T-helper 1 cell treated with Interleukin-12 subunit alpha and Interleukin-12 subunit beta and Interleukin-4 antibody, amounts not matched to agents 30 μg/mL and 1 μg/mL, for 36 hours (primary cell): ENCODE measurements around the gene TMEM114.

Experiments
- H3K27ac Mint-ChIP-seq: one replicate; pipeline ENCODE4 v1.8.0; 2021; ENCODE audit warnings: mild to moderate bottlenecking, mixed read lengths
- H3K27me3 Mint-ChIP-seq: one replicate; pipeline ENCODE4 v1.8.0; 2021; ENCODE audit warnings: low read depth, mixed read lengths
- H3K36me3 Mint-ChIP-seq: one replicate; pipeline ENCODE4 v1.8.0; 2021; ENCODE audit warnings: low read depth, mixed read lengths
- H3K4me1 Mint-ChIP-seq: one replicate; pipeline ENCODE4 v1.8.0; 2021; ENCODE audit warnings: low read depth, mixed read lengths
- H3K4me3 Mint-ChIP-seq: one replicate; pipeline ENCODE4 v1.8.0; 2021; ENCODE audit warnings: mild to moderate bottlenecking, moderate library complexity, mixed read lengths
- H3K9me3 Mint-ChIP-seq: one replicate; pipeline ENCODE4 v1.8.0; 2021; ENCODE audit warnings: mixed read lengths

Gene TMEM114

DNA sequence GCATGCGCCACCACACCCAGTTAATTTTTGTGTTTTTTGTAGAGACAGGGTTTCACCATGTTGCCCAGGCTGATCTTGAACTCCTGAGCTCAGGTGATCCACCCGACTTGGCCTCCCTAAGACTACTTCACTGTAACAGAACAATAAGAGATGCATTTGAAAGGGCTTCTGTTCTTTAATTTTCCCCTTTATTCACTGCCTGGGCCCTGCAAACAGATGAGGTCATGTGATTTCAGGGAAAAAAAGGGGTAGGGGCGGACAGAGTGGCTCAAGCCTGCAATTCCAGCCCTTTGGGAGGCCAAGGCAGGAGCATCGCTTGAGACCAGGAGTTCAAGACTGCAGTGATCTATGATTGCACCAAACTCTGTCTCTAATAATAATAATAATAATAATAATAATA lies 36.3 kb downstream of the TMEM114 start:
- peaks cover 1% of the 10 kb centered on the region for H3K4me1 Mint-ChIP-seq
- H3K27me3 Mint-ChIP-seq = no peaks in the 10 kb centered on the region
- H3K27ac Mint-ChIP-seq = no peak overlapping the region
- no peaks in the 10 kb centered on the region for H3K9me3 Mint-ChIP-seq
- H3K4me3 Mint-ChIP-seq = no peak overlapping the region
- H3K36me3 Mint-ChIP-seq = no peaks in the 10 kb centered on the region

DNA sequence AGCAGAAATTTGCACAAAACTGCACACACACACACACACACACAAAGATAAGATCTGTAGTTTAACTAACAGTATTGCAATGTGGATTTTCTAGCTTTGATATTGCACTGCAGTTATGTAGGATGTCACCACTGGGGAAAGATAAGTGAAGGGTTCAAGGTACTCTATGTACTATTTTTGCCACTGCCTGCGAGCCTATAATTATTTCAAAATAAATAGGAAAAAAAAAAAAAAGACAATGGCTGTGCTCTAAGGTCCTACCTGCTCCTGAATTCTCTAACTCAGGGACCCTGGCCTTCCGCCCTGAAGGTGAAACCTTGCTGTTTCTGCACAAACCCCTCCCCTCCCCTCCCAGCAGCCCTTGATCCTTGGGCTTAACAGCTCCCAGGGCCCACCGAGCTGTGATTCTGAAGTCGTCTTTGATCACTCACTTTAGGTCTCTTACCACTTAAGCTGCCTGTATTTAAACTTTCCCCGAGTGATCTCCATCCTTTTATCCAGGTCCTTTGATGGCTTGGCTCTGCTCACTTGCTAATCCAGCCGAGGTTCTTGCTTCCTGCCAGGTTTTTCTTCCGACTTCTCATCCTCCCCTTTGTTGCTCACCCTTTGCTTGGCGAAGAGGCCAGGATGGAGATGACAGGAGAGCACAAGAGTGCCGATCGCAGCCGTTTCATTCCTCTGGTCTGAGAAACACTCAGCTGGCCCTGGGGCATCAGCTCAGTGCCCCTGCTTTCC lies 37.7 kb downstream of the TMEM114 start:
- H3K4me3 Mint-ChIP-seq = no peak overlapping the region
- H3K27ac Mint-ChIP-seq = no peak overlapping the region
- H3K36me3 Mint-ChIP-seq = no peaks in the 10 kb centered on the region
- no peaks in the 10 kb centered on the region for H3K9me3 Mint-ChIP-seq
- peaks cover 1% of the 10 kb centered on the region for H3K4me1 Mint-ChIP-seq
- H3K27me3 Mint-ChIP-seq = no peaks in the 10 kb centered on the region

DNA sequence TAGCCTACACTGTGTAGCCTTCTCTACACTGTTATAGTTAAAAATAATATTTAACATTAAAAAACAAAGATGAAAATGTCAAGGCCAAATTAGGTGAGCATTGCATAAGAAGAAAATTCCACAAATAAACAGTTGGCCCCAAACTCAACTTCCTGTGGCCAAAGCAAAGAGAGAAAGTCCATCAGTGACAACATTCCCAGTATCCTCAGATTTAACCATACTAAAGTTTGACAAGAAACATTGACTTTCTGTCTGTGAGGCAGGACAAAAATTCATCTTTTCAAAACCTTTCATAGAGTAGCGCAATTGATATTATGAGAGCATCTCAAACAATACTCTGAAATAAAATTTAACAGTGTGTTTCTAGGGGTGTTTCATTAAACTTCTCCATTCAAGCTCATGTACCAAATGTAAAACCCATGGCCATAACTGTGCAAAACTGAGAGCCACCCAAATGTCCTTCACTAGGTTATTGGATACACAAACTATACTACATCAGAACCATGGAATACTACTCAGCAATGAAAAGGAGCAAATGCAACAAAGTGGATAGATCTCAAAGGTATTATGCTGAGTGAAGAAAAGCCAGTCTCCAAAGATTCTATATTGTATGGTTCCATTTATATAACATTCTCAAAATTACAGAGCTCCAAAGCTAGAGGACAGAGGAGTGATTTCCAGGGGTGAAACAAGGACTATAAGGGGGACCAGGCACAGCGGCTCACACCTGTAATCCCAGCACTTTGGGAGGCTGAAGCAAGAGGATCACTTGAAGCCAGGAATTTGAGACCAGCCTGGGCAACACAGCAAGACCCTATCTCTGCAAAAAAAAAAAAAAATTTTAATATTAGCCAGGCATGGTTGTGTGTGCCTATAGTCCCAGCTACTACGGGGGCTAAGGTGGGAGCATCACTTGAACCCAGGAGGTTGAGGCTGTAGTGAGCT lies 38.7 kb downstream of the TMEM114 start:
- no peaks in the 10 kb centered on the region for H3K9me3 Mint-ChIP-seq
- no peaks in the 10 kb centered on the region for H3K36me3 Mint-ChIP-seq
- H3K4me3 Mint-ChIP-seq = no peak overlapping the region
- H3K27me3 Mint-ChIP-seq = no peaks in the 10 kb centered on the region
- no peak overlapping the region for H3K27ac Mint-ChIP-seq
- H3K4me1 Mint-ChIP-seq = peaks cover 1% of the 10 kb centered on the region

GRCh38 chr16:8550728-8551387 lies 39.5 kb downstream of the TMEM114 start:
- Mint-ChIP-seq H3K4me3 (no peak overlapping the region), H3K27ac (no peak overlapping the region), H3K27me3 (no peaks in the 10 kb centered on the region), H3K9me3 (no peaks in the 10 kb centered on the region), H3K4me1 (peaks cover 1% of the 10 kb centered on the region), H3K36me3 (no peaks in the 10 kb centered on the region)

- H3K4me1 Mint-ChIP-seq = no peaks in the 10 kb centered on the region
- H3K9me3 Mint-ChIP-seq = no peaks in the 10 kb centered on the region
- H3K27me3 Mint-ChIP-seq = no peaks in the 10 kb centered on the region
- no peak overlapping the region for H3K4me3 Mint-ChIP-seq
- H3K36me3 Mint-ChIP-seq = no peaks in the 10 kb centered on the region
- no peak overlapping the region for H3K27ac Mint-ChIP-seq
Measured at GRCh38 chr16:8549843-8550412, 40.4 kb downstream of the TMEM114 start.

DNA sequence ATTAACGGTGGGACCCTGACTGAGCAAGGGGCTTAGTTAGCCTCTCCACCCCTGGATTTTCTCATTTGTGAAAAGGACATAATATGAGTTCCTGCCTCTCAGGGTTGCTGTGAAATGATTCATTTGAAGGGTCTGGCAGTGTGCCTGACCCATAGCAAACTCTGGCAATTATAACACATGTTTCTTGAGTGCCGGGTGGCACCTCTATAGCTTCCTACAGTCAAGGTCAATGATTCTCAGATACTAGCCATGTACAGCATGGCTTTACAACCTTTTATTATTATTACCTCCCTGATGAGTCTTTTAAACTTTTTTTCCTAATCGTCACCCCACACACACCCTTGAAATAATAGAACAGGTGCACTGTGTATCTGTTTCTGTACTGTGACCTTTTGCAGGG lies 42.1 kb downstream of the TMEM114 start:
- Mint-ChIP-seq H3K27ac (no peak overlapping the region), H3K4me3 (no peak overlapping the region), H3K36me3 (no peaks in the 10 kb centered on the region), H3K9me3 (no peaks in the 10 kb centered on the region), H3K27me3 (peaks cover 4% of the 10 kb centered on the region), H3K4me1 (no peaks in the 10 kb centered on the region)

DNA sequence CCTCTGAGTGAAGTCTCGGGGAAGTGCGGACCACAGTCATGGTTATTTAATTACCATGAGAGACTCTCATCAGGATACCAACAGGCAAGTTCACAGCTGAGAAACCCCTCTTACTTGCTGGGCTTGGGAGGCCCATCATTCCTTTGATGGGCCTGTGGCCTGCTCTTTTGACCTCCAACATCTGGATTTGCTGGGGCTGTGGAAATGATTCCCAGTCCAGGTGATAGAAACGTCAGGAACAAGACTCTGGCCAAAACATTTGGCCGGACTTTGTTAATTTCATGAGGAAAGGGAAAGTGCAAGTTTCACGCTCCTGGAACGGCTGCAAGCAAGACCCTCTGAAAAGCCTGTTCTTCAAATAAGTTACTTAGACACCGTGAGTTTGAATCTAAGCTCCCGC lies 42.5 kb downstream of the TMEM114 start:
- Mint-ChIP-seq H3K9me3 (no peaks in the 10 kb centered on the region), H3K4me1 (no peaks in the 10 kb centered on the region), H3K4me3 (no peak overlapping the region), H3K27ac (no peak overlapping the region), H3K27me3 (peaks cover 4% of the 10 kb centered on the region), H3K36me3 (no peaks in the 10 kb centered on the region)

- peaks cover 4% of the 10 kb centered on the region for H3K27me3 Mint-ChIP-seq
- H3K27ac Mint-ChIP-seq = no peak overlapping the region
- H3K9me3 Mint-ChIP-seq = no peaks in the 10 kb centered on the region
- H3K4me1 Mint-ChIP-seq = no peaks in the 10 kb centered on the region
- no peaks in the 10 kb centered on the region for H3K36me3 Mint-ChIP-seq
- no peak overlapping the region for H3K4me3 Mint-ChIP-seq
Measured at GRCh38 chr16:8544406-8544805, 45.9 kb downstream of the TMEM114 start.

DNA sequence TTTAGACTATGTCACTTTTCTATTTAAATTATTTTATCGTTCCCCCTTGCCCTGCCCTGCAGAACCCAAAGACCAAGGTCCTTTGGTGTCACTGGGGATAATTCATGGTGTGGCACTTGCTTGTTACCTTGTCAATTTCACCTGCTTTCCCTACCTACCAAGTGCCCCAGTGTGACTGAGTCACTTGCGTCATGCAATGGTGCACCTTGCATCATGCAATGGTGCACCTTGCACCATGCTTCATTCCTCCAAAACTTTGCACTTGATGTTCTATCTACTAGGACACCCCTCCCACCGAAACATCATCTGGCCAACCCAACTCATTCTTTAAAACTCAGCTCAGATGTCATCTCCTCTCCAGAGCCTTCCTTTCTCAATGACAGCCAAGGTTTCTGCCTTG lies 47.1 kb downstream of the TMEM114 start:
- H3K4me3 Mint-ChIP-seq = no peak overlapping the region
- H3K27ac Mint-ChIP-seq = no peak overlapping the region
- H3K36me3 Mint-ChIP-seq = no peaks in the 10 kb centered on the region
- H3K27me3 Mint-ChIP-seq = peaks cover 4% of the 10 kb centered on the region
- no peaks in the 10 kb centered on the region for H3K4me1 Mint-ChIP-seq
- H3K9me3 Mint-ChIP-seq = no peaks in the 10 kb centered on the region

DNA sequence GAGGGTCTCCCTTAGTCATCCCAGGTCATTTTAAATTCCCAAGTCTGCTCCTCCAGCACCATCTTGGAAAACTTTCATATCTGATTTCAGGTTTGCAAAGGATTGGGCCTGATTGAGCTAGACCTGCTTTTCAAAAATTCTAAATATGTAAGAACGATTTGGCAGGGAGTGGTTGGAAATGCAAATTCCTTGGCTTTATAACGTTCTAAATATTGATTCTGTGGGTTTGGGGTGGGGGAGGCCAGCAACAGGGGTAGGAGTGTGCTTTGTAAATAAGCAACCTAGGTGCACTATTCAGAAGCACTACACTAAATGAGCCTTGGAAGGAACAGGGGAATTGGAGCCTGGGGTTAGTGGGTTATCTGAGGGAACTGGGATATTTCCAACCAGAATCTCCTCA lies 47.9 kb downstream of the TMEM114 start:
- no peak overlapping the region for H3K27ac Mint-ChIP-seq

GRCh38 chr16:8541868-8542267 lies 48.4 kb downstream of the TMEM114 start:
- Mint-ChIP-seq H3K4me3 (no peak overlapping the region), H3K9me3 (no peaks in the 10 kb centered on the region), H3K27ac (no peak overlapping the region), H3K27me3 (peaks cover 4% of the 10 kb centered on the region), H3K4me1 (no peaks in the 10 kb centered on the region), H3K36me3 (no peaks in the 10 kb centered on the region)

More for the DNA sequence above, 47.9 kb downstream of the TMEM114 start:
- H3K27me3 Mint-ChIP-seq = peaks cover 4% of the 10 kb centered on the region
- no peaks in the 10 kb centered on the region for H3K36me3 Mint-ChIP-seq
- no peaks in the 10 kb centered on the region for H3K4me1 Mint-ChIP-seq
- no peak overlapping the region for H3K4me3 Mint-ChIP-seq
- no peaks in the 10 kb centered on the region for H3K9me3 Mint-ChIP-seq

DNA sequence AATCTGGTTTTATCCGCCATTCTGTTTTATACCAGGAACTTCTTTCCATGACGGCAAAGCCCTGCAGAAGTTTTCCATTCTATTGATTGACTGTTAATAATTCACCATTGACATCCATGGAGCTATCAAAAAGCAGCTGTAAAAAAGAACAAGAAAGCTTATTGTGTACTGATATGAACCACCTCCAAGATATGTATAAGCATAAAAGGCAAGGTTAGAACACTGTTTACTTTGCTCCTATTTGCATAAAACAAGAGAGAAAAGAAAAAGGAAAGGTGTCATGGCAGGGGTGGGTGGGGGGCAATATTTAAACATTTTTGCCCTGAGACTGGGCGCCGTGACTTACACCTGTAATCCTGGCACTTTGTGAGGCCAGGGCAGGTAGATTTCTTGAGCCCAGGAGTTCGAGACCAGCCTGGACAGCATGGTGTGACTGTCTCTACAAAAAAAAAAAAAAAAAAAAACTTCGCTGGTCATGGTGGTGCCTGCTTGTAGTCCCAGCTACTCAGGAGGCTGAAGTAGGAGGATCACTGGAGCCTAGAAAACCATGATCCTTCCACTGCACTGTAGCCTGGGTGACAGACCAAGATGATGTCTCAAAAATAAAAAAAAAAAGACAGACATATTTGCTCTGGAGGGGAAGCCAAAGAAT lies 52.5 kb downstream of the TMEM114 start:
- no peaks in the 10 kb centered on the region for H3K27me3 Mint-ChIP-seq

DNA sequence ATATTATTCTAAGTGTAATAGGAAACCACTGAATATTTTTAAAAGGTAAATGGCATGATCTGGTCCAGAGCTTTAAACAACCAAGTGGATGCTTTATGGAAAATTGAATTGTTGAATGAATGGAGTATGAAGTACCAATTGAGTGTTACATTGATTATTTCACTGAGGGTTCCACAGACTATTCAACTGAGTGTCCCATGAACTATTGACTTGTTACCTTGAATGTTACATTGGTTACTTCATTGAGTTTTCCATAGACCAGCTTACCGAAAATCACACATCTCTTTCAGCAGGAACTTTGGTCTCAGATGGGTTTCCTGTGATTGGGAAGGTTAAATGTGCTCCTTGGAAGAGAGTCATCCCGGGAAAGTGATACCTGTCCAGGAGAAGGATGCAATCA lies 56.8 kb downstream of the TMEM114 start:
- no peaks in the 10 kb centered on the region for H3K27me3 Mint-ChIP-seq
- no peaks in the 10 kb centered on the region for H3K9me3 Mint-ChIP-seq
- H3K27ac Mint-ChIP-seq = no peak overlapping the region
- no peaks in the 10 kb centered on the region for H3K4me1 Mint-ChIP-seq
- no peak overlapping the region for H3K4me3 Mint-ChIP-seq
- no peaks in the 10 kb centered on the region for H3K36me3 Mint-ChIP-seq

More for the DNA sequence above, 52.5 kb downstream of the TMEM114 start:
- no peak overlapping the region for H3K4me3 Mint-ChIP-seq
- no peaks in the 10 kb centered on the region for H3K36me3 Mint-ChIP-seq
- H3K9me3 Mint-ChIP-seq = no peaks in the 10 kb centered on the region
- no peak overlapping the region for H3K27ac Mint-ChIP-seq
- H3K4me1 Mint-ChIP-seq = no peaks in the 10 kb centered on the region

DNA sequence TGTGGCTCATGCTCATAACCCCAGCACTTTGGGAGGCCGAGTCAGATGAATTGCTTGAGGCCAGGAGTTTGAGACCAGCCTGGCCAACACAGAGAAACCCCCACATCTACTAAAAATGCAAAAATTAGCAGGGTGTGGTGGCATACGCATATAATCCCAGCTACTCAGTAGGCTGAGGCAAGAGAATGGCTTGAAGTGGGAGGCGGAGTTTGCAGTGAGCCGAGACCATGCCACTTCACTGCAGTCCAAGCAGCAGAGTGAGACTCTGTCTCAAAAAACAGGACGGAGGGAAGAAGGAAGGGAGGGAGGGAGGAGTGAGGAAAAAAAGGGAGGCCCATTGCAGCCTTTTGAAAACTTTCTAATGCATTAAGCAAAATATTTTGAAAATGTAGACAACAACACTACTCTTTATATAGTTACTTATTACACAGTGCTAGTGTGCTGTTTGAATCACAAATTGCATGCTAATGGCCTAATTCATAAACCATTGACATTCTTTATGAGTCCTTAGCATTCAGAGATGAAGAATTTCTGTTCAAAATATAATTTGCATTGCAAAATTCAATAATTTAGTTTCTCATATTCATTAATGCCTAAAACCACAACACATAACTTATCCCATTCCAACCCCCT lies 59.4 kb downstream of the TMEM114 start:
- H3K4me1 Mint-ChIP-seq = no peaks in the 10 kb centered on the region

More for the DNA sequence above, 59.4 kb downstream of the TMEM114 start:
- no peaks in the 10 kb centered on the region for H3K36me3 Mint-ChIP-seq
- no peak overlapping the region for H3K27ac Mint-ChIP-seq
- no peak overlapping the region for H3K4me3 Mint-ChIP-seq
- no peaks in the 10 kb centered on the region for H3K27me3 Mint-ChIP-seq
- H3K9me3 Mint-ChIP-seq = no peaks in the 10 kb centered on the region
